Activated T-cell treated with anti-CD3 and anti-CD28 coated beads, Interleukin-2, amount 50 U/mL, for 48 hours (primary cell): ENCODE data around the gene FAM53A.
"Not testable (repeated sequence)": the region's sequence is repeated elsewhere in the genome, so short reads cannot be mapped to it uniquely, and the experiment has no call there.

Source experiments
- DNase-seq, 2 experiments: peaks; one replicate each; pipeline ENCODE4 v3.0.0-alpha.2; 2020

FAM53A gene

GRCh38 chr4:1684506-1685234, 557 bp upstream of the FAM53A start:
- DNase-seq: peak; percentile 96 to 98

- no peak for DNase-seq
Measured at GRCh38 chr4:1683261-1683735, 815 bp downstream of the FAM53A start.

- no peak for DNase-seq
Measured at GRCh38 chr4:1682860-1683259, 1.3 kb downstream of the FAM53A start.

- DNase-seq: no peak
Measured at GRCh38 chr4:1678244-1678643, 5.9 kb downstream of the FAM53A start.

GRCh38 chr4:1676605-1677525, 7.2 kb downstream of the FAM53A start:
- DNase-seq: no peak

GRCh38 chr4:1675802-1676137, 8.3 kb downstream of the FAM53A start:
- no peak for DNase-seq

GRCh38 chr4:1675136-1675801, 8.8 kb downstream of the FAM53A start:
- DNase-seq: no peak

- no peak for DNase-seq
Measured at GRCh38 chr4:1674682-1675081, 9.4 kb downstream of the FAM53A start.

GRCh38 chr4:1673671-1674070, 10.4 kb downstream of the FAM53A start:
- no peak for DNase-seq

GRCh38 chr4:1671011-1671410, 13.1 kb downstream of the FAM53A start:
- DNase-seq: not testable (repeated sequence)

GRCh38 chr4:1670279-1670678, 13.8 kb downstream of the FAM53A start:
- DNase-seq: no peak

GRCh38 chr4:1669850-1670249, 14.3 kb downstream of the FAM53A start:
- no peak for DNase-seq

GRCh38 chr4:1669270-1669669, 14.8 kb downstream of the FAM53A start:
- DNase-seq: no peak

GRCh38 chr4:1668488-1668840, 15.6 kb downstream of the FAM53A start:
- DNase-seq: no peak

- DNase-seq: no peak
Measured at GRCh38 chr4:1667273-1667672, 16.8 kb downstream of the FAM53A start.

GRCh38 chr4:1666391-1666790, 17.7 kb downstream of the FAM53A start:
- no peak for DNase-seq

GRCh38 chr4:1664141-1664540, 20.0 kb downstream of the FAM53A start:
- DNase-seq: no peak

GRCh38 chr4:1663549-1663948, 20.6 kb downstream of the FAM53A start:
- DNase-seq: no peak

- no peak for DNase-seq
Measured at GRCh38 chr4:1661695-1662094, 22.4 kb downstream of the FAM53A start.

GRCh38 chr4:1660948-1661677, 23.0 kb downstream of the FAM53A start:
- no peak for DNase-seq

- DNase-seq: no peak
Measured at GRCh38 chr4:1659104-1660043, 24.7 kb downstream of the FAM53A start.

- DNase-seq: no peak
Measured at GRCh38 chr4:1658581-1658980, 25.5 kb downstream of the FAM53A start.
